NCI-H446 treated with DMSO at 0.1 percent for 48 hours (cell line): ENCODE measurements around the gene GTF3C1.

Source experiments
- DNase-seq: peaks from one replicate; lab custom pipeline; 2025; lab: John Stamatoyannopoulos, UW

GTF3C1 gene

GRCh38 chr16:27566417-27566816 lies 16.7 kb upstream of the GTF3C1 start:
- DNase-seq = no peak

DNA sequence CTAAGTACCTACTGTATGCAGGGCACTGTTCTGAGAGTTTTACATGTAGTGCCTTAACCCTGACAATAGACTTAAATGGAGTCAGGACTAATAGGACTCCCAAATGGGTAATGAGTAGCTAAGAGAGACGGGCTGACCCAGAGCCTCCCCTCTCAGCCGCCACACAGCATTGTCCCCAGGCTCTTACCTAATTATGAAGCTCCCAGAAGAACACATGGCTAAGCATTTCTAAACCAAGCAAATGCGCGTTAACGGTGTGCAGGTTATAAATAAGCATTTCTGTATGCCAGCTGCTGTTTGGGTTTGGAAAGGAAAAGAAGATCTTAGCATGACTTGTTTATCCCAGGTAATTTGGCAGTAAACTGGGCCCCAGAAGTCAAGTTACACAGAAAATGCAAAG lies 14.5 kb upstream of the GTF3C1 start:
- DNase-seq = no peak

DNA sequence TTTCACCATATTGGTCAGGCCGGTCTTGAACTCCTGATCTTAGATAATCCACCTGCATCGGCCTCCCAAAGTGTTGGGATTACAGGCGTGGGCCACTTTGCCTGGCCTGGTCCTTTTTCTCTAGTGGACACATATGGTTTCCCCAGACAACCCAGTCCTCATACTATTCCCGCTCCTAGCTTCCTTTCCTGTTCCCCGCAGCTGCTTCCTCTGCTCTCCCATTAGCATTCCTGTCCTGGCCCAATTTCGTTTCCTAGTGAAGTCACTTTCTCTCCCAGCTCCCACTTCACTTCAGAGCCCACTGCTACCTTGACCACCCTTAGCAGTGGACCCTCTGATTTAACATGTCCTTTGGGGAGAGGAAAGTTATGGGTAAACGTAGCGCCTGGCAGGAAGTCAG lies 11.5 kb upstream of the GTF3C1 start:
- no peak for DNase-seq

DNA sequence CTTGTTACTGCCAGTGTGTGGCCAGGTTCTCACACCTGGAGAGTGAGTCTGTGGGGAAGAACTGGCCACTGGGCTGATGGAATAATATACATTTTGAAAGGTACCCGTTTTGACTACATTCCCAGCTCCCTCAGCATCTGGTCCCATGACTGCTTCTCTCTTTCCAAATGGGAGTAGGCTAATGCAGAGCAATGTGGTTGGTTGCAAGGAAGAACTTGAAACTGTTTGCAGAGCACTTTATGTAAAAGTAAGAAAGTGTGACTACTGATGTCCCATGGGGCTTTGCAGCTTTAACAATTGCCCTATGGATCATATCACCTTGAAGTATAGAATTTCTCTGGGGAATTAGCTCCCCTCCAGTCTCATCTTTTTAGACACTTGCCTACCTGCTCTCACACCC lies 9.2 kb upstream of the GTF3C1 start:
- no peak for DNase-seq

- DNase-seq = no peak
Measured at GRCh38 chr16:27558434-27558833, 8.7 kb upstream of the GTF3C1 start.

DNA sequence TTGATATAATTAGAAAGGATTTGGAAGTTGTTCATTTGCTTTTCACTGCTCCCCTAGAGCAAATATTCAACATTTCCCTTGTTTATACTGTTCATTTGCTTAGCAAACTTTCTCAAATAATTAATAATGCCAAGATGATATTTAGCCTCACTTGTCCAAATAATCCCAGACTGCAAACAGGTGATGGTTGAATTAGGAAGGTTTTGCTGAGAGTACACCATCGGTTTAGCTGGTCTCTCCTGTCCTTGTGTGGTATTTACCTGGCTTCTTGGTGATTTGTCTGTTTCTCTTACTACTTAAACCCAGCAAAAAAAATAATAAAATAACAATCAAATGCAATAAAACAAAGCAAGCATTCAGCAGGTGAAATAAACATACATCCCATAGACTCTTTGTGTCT lies 6.8 kb upstream of the GTF3C1 start:
- no peak for DNase-seq

GRCh38 chr16:27551036-27551435 lies 1.3 kb upstream of the GTF3C1 start:
- no peak for DNase-seq

- DNase-seq = no peak
Measured at GRCh38 chr16:27550582-27550920, 838 bp upstream of the GTF3C1 start.

DNA sequence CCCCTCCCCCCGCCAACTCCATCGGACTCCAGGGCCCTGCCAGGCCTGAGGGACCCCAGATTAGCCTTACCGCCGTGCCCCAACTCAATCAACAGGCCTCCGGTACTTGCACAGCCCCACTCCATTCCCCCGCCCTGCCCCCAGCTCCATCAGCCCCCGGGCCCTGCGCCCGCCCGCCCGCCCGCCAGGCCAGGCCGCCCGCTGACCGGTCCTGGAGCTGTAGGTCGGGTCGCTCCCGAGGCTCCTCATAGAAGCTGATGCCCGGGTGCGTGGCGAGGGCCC lies 308 bp downstream of the GTF3C1 start:
- no peak for DNase-seq

DNA sequence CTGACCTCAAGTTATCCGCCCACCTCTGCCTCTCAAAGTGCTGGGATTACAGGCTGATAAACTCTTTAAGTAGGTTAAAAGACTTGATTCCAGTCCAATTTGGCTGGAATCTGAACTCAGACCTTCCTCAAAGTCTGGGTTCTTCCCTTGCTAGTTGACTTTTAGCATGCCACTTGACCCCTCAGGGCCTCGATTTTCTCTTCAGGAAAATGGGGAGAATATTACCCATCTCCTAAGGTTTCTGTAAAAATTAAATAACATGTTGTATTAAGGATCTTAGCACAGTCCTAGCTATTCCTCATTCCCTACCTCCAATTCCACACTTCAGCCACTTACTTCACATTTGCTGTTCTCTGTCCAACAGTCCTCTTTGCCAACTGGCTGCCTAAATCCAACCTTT lies 1.9 kb downstream of the GTF3C1 start:
- no peak for DNase-seq

DNA sequence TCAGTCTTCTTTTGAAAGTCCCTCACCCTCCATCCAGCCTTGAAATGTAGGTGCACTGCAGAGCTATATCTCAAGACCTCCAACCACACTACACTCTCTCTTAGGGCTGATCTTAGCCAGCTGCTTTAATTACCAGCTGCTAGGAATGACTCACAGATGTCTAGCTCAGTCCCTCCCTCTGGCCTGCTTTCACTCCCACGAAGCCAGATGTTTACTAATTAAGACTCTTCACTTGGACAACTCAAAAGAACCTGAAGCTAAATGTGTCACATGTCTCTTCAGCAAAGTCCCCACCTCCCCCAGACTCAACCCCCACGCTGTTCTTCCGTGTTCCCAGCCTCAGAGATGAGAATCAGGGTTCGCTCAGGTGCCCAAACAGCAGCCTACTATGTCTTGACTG lies 2.6 kb downstream of the GTF3C1 start:
- DNase-seq = no peak

DNA sequence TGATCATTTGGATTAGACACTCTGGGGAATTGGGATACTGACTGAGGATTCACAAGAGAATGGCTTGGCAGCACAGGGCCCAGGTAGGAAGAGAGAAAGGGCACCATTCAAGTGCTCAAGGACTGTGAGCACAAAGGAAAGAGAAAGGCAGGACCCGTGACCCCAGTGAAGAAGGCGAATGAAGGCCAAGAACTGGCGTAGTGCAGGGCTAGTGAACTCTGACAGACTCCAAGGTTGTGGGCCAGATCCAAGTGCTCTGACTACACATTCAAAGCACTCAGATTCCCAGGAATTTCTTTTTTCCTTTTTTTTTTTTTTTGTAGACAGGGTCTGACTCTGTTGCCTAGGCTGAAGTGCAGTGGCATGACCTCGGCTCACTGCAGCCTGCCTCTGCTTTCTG lies 5.0 kb downstream of the GTF3C1 start:
- DNase-seq = no peak

DNA sequence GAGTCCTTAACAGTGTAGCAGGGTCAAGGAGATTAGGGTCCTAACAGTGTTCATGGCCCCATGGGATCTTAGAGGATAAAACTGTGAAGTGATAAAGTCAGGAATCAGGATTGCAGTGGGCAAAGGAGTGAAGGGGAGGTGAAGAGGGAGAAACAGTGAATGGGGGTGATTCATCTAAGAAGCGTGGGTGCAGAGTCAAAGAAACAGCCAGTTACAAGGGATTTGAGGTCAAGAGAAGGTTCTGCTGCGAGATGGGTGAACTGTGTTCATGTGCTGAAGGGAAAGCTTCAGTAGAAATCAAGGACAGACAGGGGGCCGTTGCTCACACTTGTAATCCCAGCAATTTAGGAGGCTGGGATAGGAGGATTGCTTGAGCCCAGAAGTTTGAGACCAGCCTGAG lies 5.9 kb downstream of the GTF3C1 start:
- DNase-seq = no peak

GRCh38 chr16:27539636-27540035 lies 10.1 kb downstream of the GTF3C1 start:
- DNase-seq = no peak

DNA sequence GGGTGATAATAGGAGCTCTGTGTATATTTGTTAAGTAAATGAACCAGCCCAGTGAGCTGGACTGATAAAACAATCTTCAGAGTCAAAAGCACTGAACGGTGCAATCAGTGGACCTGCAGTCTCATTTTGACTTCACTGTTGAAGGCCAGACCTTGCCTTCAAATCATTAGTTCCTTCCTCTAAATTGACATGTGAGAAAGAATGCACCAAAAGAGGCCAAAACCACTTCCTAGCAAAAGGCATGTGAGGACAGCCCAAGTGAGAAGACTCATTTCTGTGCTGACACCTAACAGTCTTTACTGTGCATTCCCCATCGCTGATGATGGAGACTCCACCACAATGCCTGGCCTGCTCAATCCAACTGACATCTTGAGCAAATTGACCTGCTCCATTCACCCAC lies 10.6 kb downstream of the GTF3C1 start:
- no peak for DNase-seq

DNA sequence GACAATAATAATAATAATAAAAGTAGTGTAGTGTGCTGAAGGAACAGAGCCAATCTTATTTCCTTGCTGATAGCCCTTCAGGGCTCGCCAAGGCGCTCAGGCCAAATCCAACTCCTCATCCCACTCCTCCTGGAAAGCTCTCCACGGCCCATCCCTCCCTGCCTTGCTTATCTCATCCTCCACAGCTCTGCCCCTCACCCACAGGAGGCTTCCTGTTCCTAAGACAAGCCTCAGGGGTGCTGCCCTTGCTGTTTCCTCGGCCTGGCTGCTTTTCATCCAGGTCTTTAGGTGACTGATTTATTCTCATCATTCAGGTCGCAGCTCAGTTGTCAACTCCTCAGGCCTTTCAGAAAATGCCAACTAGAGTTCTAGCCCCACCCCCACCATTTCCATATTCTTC lies 11.2 kb downstream of the GTF3C1 start:
- no peak for DNase-seq

DNA sequence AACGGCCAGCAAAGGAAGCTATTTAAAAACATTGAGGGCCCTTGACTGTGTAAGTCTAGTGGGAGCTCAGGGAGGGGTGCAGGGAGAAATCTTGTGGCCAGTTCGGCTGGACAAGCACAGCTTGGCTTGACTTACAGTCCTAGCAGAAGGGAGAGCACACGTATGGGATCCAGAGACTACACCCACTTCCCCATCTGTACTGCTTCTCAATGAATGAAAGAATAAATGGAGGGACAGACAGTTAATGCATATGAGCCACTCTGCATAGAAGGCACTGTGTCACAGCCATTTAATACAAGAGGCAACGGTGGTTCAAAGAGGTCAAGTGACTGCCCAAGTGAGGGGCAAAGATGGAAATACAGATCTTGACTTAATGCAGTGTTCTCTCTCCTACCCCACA lies 15.5 kb downstream of the GTF3C1 start:
- DNase-seq = no peak

DNA sequence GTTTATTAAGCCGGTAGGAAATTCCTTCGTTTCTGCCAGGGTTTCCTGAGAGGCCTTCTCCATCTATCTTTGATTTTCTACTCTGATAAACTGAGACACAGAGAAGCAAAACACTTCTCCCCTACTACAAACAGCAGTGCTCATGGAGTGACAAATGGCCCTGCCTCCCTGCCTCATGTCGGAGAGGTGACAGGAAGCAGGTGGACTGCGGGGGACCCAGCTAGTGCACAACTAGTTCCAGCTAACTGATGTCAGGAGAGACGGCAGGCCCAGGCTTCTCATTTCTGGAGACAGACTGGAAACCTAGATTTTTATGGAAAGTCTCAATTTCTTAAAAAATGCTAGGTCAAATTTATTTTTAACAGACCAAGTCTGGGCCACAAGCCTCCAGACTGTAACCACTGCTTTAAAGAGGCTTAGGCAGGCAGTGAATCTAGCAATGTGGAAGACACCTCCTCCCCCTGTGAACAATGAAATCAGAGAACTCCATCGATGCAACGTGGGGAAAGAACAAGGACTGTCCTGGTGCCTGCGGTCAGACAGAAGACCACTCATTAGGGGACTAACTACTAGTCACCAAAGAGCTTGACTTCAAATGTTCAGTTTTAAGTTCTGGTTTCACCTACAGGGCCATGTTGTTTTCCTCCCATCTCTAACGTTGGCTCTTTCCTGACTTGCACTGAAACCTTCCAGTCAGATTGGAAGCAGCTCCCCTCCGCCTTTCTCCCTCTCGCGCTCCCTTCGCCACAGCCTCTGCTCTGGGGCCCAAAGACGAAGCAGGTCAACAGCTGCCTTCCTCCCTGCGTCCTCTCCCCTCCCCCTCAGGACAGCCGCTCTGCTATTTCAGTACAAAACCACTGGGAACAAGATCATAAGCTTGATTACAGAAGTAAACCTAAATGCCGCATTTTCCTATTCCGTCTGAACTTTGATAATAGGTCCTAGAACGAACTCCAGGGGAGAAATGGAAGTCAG lies 17.6 kb downstream of the GTF3C1 start:
- no peak for DNase-seq

GRCh38 chr16:27531186-27531585 lies 18.5 kb downstream of the GTF3C1 start:
- DNase-seq = no peak

GRCh38 chr16:27529962-27530361 lies 19.8 kb downstream of the GTF3C1 start:
- no peak for DNase-seq

GRCh38 chr16:27528294-27528693 lies 21.4 kb downstream of the GTF3C1 start:
- DNase-seq = no peak

GRCh38 chr16:27526180-27526579 lies 23.5 kb downstream of the GTF3C1 start:
- DNase-seq = no peak

GRCh38 chr16:27522173-27522707 lies 27.5 kb downstream of the GTF3C1 start:
- DNase-seq = no peak

- DNase-seq = no peak
Measured at GRCh38 chr16:27520982-27521673, 28.6 kb downstream of the GTF3C1 start.
